Measurements from ENCODE around the gene PANK1. TPM values are rescaled to one million over a fixed set of nuclear protein-coding genes. Genes with fewer than 3 reads are reported as not detected.

Gene PANK1
- total and polyA plus RNA-seq, 2 of the 4 experiments (the other 2 are of a cell fraction) = 3.0 to 8.8 TPM

- no peak overlapping the region for H2BK5ac ChIP-seq (ENCODE audit: low read depth, low read length, poor library complexity, severe bottlenecking)
- no peak overlapping the region for H3K4me2 ChIP-seq (ENCODE audit: low read depth, low read length)
- BruUV-seq (replicated peaks) = no TSS peak
- no peak for TF ChIP-seq USF2 (IDR thresholded peaks at IDR 0.05; ENCODE audit: low read depth, low read length)
- no peak for TF ChIP-seq MAZ (IDR thresholded peaks at IDR 0.05; ENCODE audit: borderline replicate concordance, low read depth, low read length)
- no peak for TF ChIP-seq POLR2A (IDR thresholded peaks at IDR 0.05; ENCODE audit: low read depth, low read length)
- TF ChIP-seq BHLHE40 (IDR thresholded peaks at IDR 0.05; ENCODE audit: low read depth, low read length) = no peak
- TF ChIP-seq RCOR1 (IDR thresholded peaks at IDR 0.05; ENCODE audit: insufficient replicate concordance, low read length) = no peak
- TF ChIP-seq ELK1 (IDR thresholded peaks at IDR 0.05; ENCODE audit: borderline replicate concordance, low read depth, low read length) = no peak
- TF ChIP-seq FOS (IDR thresholded peaks at IDR 0.05; ENCODE audit: low read depth, low read length) = no peak
- TF ChIP-seq SMC3 (IDR thresholded peaks at IDR 0.05; ENCODE audit: low read depth, low read length) = no peak
- TF ChIP-seq CEBPB (IDR thresholded peaks at IDR 0.05; ENCODE audit: low read depth, low read length) = no peak
- TF ChIP-seq RAD21 (IDR thresholded peaks at IDR 0.05; ENCODE audit: low read length) = no peak
- no peak for TF ChIP-seq RFX5 (IDR thresholded peaks at IDR 0.05; ENCODE audit: low read depth, low read length)
- TF ChIP-seq MXI1 (IDR thresholded peaks at IDR 0.05; ENCODE audit: borderline replicate concordance, low read depth, low read length) = no peak
- no peak for TF ChIP-seq CHD1 (IDR thresholded peaks at IDR 0.05; ENCODE audit: low read depth, low read length)
- no peak for TF ChIP-seq NFE2L2 (IDR thresholded peaks at IDR 0.05; ENCODE audit: low read depth, low read length)
- TF ChIP-seq CTCF (conservative IDR thresholded peaks at IDR 0.05; ENCODE audit: low read depth, low read length) = no peak
- TF ChIP-seq MAFK (IDR thresholded peaks at IDR 0.05; ENCODE audit: low read depth, low read length) = no peak
- H2AFZ ChIP-seq (replicated peaks; ENCODE audit: low read length, poor library complexity) = no peak overlapping the region
- ChIA-PET POLR2A (ENCODE audit: unreplicated experiment) (no interaction called here), CTCF (no interaction called here)
- dilution Hi-C loops (cut with HindIII; ENCODE audit: low sequenced_read_pairs, unreplicated experiment) (no loop called here), in situ Hi-C loops (cut with MboI; ENCODE audit: low sequenced_read_pairs) (no loop called here), intact Hi-C loops (cut with micrococcal nuclease) (no loop called here)
- no peaks in the 10 kb centered on the region for H4K20me1 ChIP-seq (ENCODE audit: insufficient read depth, low read length)
- no peak overlapping the region for H2BK15ac ChIP-seq (ENCODE audit: low read depth, low read length)
- H3K9me3 ChIP-seq (ENCODE audit: control insufficient read depth, insufficient read depth, low read length) = no peaks in the 10 kb centered on the region
- WGBS, 2 experiments (ENCODE audit: extremely low coverage in 2 of 2, insufficient read length in 1 of 2) = no CpG with 5 or more reads among the region's 4 CpGs
- H3K4ac ChIP-seq (ENCODE audit: low read depth, low read length) = no peak overlapping the region
- no peak overlapping the region for H3K27ac ChIP-seq (ENCODE audit: insufficient read depth, low read length)
- no peak overlapping the region for H3K18ac ChIP-seq (ENCODE audit: low read depth, low read length)
- no peak overlapping the region for H2AK5ac ChIP-seq (ENCODE audit: low read depth, low read length)
- H2BK120ac ChIP-seq (ENCODE audit: low read depth, low read length) = no peak overlapping the region
- H4K5ac ChIP-seq (ENCODE audit: low read depth, low read length) = no peak overlapping the region
- H3K9me1 ChIP-seq (ENCODE audit: insufficient read depth, low read length) = no peaks in the 10 kb centered on the region; the same call in 1 of the 2 replicates
- ATAC-seq (ENCODE audit: low read depth) (no peak), DNase-seq (no peak)
- H3K14ac ChIP-seq (replicated peaks; ENCODE audit: low read depth, low read length) = no peak overlapping the region
- H3K9ac ChIP-seq (ENCODE audit: low read depth, low read length) = no peak overlapping the region
- H3K23ac ChIP-seq (ENCODE audit: low read depth, low read length) = no peak overlapping the region
- H3K79me1 ChIP-seq (ENCODE audit: low read depth in 1 of 2, low read length in 2 of 2) = 0 out of 4 replicates have a peak, but pooled peaks cover 0 to 3% of the 10 kb centered on the region in 2 experiments
- no peak overlapping the region for H2AK9ac ChIP-seq (replicated peaks; ENCODE audit: low read depth, low read length, poor library complexity)
- peaks cover 3% of the 10 kb centered on the region for H3K4me1 ChIP-seq (ENCODE audit: control insufficient read depth, insufficient read depth, low read length)
- H3K27me3 ChIP-seq (ENCODE audit: control insufficient read depth, insufficient read depth, low read length) = no peaks in the 10 kb centered on the region
- no peak overlapping the region for H3K56ac ChIP-seq (ENCODE audit: extremely low read depth, insufficient read depth, low read length)
- peaks cover 4% of the 10 kb centered on the region; the same call in 1 of the 2 replicates for H3K36me3 ChIP-seq (ENCODE audit: control insufficient read depth, insufficient read depth, low read length)
- no peak overlapping the region for H2BK20ac ChIP-seq (ENCODE audit: low read depth, low read length)
- no peak overlapping the region for H4K91ac ChIP-seq (ENCODE audit: insufficient read depth, low read depth, low read length)
- no peak overlapping the region for H4K8ac ChIP-seq (ENCODE audit: low read depth in 2 of 2, low read length in 2 of 2)
- H3K4me3 ChIP-seq (ENCODE audit: insufficient read depth, low read depth, low read length) = no peak overlapping the region
Observed at GRCh38 chr10:89611282-89611681, 33.8 kb downstream of the PANK1 start.

All from IMR-90 (cell line).